ENCODE results near the gene ACOX3.

DNA sequence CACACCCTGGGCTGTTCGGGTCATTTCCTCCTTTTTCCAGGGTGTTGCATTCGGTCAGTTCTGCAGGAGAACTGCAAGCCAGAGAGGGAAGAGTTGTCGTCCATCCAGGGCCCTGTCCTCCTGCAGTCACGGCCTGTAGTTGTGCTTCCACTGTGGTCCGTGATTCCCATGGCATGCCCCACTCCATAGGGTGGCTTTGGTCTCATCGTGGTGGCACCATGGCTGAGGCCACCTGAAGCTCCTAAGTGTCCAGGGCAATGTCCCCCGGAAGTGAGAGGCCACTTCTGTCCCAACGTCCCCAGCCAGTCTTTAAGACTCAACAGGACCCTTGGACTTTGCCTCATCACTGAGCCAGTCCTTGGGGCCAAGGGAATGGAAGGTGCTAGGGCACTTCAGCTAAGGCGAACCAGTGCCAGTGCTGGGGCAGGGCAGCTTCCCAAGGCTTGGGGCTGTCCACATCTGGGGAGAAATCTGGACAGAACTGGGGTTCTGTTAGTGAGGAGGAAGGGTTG, 87.3 kb downstream of the ACOX3 start:
- no peak for TF ChIP-seq CTCF (IDR thresholded peaks at IDR 0.05)
- TF ChIP-seq GABPA (IDR thresholded peaks at IDR 0.05; ENCODE audit: low read depth) = no peak
